CD14-positive monocyte (primary cell): ENCODE measurements around the gene MAPK8IP2. TPM values are rescaled to one million over a fixed set of nuclear protein-coding genes. Genes with fewer than 3 reads are reported as not detected.

Experiments used
- DNase-seq, 3 donors: peaks; one replicate each; pipeline ENCODE4 v3.0.0-alpha.2; 2011 to 2022
- H2AFZ ChIP-seq: 2 replicates; pipeline ENCODE4 v1.6.0; 2012; ENCODE audit warnings: mild to moderate bottlenecking, low read depth, low read length, inconsistent platforms; ENCODE audit not compliant: insufficient read depth, poor library complexity, severe bottlenecking
- H3K27ac ChIP-seq, 2 donors: 1 replicate in 1 of 2; 2 replicates in 1 of 2; pipeline ENCODE4 v1.5.1; 2012 to 2013; ENCODE audit warnings: low read length in 2 of 2, control low read depth in 1 of 2, inconsistent platforms in 1 of 2, low read depth in 1 of 2, mild to moderate bottlenecking in 1 of 2
- H3K27me3 ChIP-seq, 2 donors: one replicate each; pipeline versions ENCODE4 v1.6.0 to v1.6.1; 2011 to 2013; ENCODE audit warnings: low read length in 2 of 2; ENCODE audit not compliant: control insufficient read depth in 2 of 2, insufficient read depth in 2 of 2
- H3K36me3 ChIP-seq, 2 donors: replicated peaks in 1 of 2; 1 replicate in 1 of 2; 2 replicates in 1 of 2; pipeline versions ENCODE4 v1.5.1 to v1.6.1; 2012 to 2013; ENCODE audit warnings: low read length in 2 of 2, control low read depth in 1 of 2, inconsistent platforms in 1 of 2, mild to moderate bottlenecking in 1 of 2; ENCODE audit not compliant: insufficient read depth in 2 of 2, control insufficient read depth in 1 of 2
- H3K4me1 ChIP-seq, 2 donors: 1 replicate in 1 of 2; 2 replicates in 1 of 2; pipeline versions ENCODE4 v1.5.1 to v1.6.1; 2012 to 2013; ENCODE audit warnings: low read length in 2 of 2, control low read depth in 1 of 2, inconsistent platforms in 1 of 2, mild to moderate bottlenecking in 1 of 2, moderate library complexity in 1 of 2; ENCODE audit not compliant: insufficient read depth in 2 of 2, control insufficient read depth in 1 of 2
- H3K4me2 ChIP-seq: replicated peaks from 2 replicates; pipeline ENCODE3; 2012; ENCODE audit warnings: low read length, moderate library complexity, mild to moderate bottlenecking; ENCODE audit not compliant: poor library complexity, severe bottlenecking; ENCODE audit errors: extremely low read depth
- H3K4me3 ChIP-seq, 3 experiments: fragments of 200-600 bp in 1 of 3; sonication (generic) in 1 of 3; replicated peaks in 1 of 3; 1 replicate in 2 of 3; 2 replicates in 1 of 3; pipeline ENCODE4 v1.5.1; 2011 to 2013; ENCODE audit warnings: low read length in 3 of 3, mild to moderate bottlenecking in 3 of 3, control low read depth in 2 of 3, low read depth in 2 of 3, inconsistent platforms in 1 of 3, moderate library complexity in 1 of 3
- H3K79me2 ChIP-seq: 2 replicates; pipeline ENCODE4 v1.6.0; 2012; ENCODE audit warnings: mild to moderate bottlenecking, control low read depth, inconsistent platforms, low read length, moderate library complexity; ENCODE audit not compliant: insufficient read depth
- H3K9ac ChIP-seq: 2 replicates; pipeline ENCODE4 v1.6.0; 2017; ENCODE audit warnings: low read length, mild to moderate bottlenecking; ENCODE audit not compliant: insufficient read depth, poor library complexity, severe bottlenecking
- H3K9me3 ChIP-seq, 2 donors: replicated peaks in 1 of 2; 1 replicate in 1 of 2; 2 replicates in 1 of 2; pipeline versions ENCODE4 v1.5.1 to v1.6.1; 2012 to 2013; ENCODE audit warnings: low read length in 2 of 2, control low read depth in 1 of 2; ENCODE audit not compliant: control insufficient read depth in 1 of 2, insufficient read depth in 1 of 2
- H4K20me1 ChIP-seq: 2 replicates; pipeline ENCODE4 v1.6.0; 2012; ENCODE audit warnings: mild to moderate bottlenecking, low read length, control low read depth, moderate library complexity; ENCODE audit not compliant: insufficient read depth
- H3K27ac Mint-ChIP-seq, 7 donors: one replicate each; pipeline ENCODE4 v1.8.0; 2020; ENCODE audit warnings: mild to moderate bottlenecking in 7 of 7, mixed read lengths in 7 of 7, moderate library complexity in 6 of 7, inconsistent platforms in 2 of 7
- H3K27me3 Mint-ChIP-seq, 3 donors: one replicate each; pipeline ENCODE4 v1.8.0; 2021 to 2022; ENCODE audit warnings: low read depth in 3 of 3, mild to moderate bottlenecking in 3 of 3, mixed read lengths in 3 of 3, moderate library complexity in 3 of 3, inconsistent platforms in 1 of 3
- H3K36me3 Mint-ChIP-seq, 2 donors: one replicate each; pipeline ENCODE4 v1.8.0; 2020; ENCODE audit warnings: mixed read lengths in 2 of 2, inconsistent platforms in 1 of 2, mild to moderate bottlenecking in 1 of 2
- H3K4me1 Mint-ChIP-seq: one replicate; pipeline ENCODE4 v1.8.0; 2020; ENCODE audit warnings: mild to moderate bottlenecking, mixed read lengths
- H3K4me3 Mint-ChIP-seq, 2 donors: one replicate each; pipeline ENCODE4 v1.8.0; 2020; ENCODE audit warnings: mild to moderate bottlenecking in 2 of 2, mixed read lengths in 2 of 2, moderate library complexity in 1 of 2
- H3K9me3 Mint-ChIP-seq, 7 donors: one replicate each; pipeline ENCODE4 v1.8.0; 2020 to 2022; ENCODE audit warnings: mixed read lengths in 7 of 7, mild to moderate bottlenecking in 6 of 7, moderate library complexity in 6 of 7, inconsistent platforms in 2 of 7
- WGBS: methylation state at CpG from one replicate; pipeline ENCODE4 v1.1.5; 2013; ENCODE audit warnings: missing lambda C conversion rate; ENCODE audit not compliant: insufficient coverage; 5-methylcytosine and 5-hydroxymethylcytosine counted together
- intact Hi-C, 2 donors: fragments of 100-400 bp; cut with micrococcal nuclease; formaldehyde crosslinking; loops; one replicate each; pipeline versions ENCODE4 v1.15.0 to v1.15.1; 2023
- polyA plus RNA-seq, 3 donors: library from polyadenylated mRNA; depleted of rRNA in 1 of 3; unstranded in 2 of 3; stranded (reverse) in 1 of 3; fragments of 300-500 nt in 2 of 3; fragments of >200 nt in 1 of 3; fragmentation: Illumina TruSeq in 2 of 3; gene quantifications; 1 replicate in 2 of 3; 2 replicates in 1 of 3; pipeline ENCODE4 v1.2.3, GENCODE V29; 2012 to 2021
- TF ChIP-seq, protein P1 (sequence below): fragments of 200-600 bp; IDR thresholded peaks from one replicate; pipeline ENCODE4 v1.8.0; 2022; ENCODE audit warnings: antibody characterized with exemption, mild to moderate bottlenecking

Gene MAPK8IP2
- polyA plus RNA-seq, 3 donors, result 0.17 TPM; not detected in 2

- no peaks in the 10 kb centered on the region for H3K79me2 ChIP-seq
- Mint-ChIP-seq H3K9me3 (no peaks in the 10 kb centered on the region), H3K27ac (no peak overlapping the region), H3K36me3 (peaks cover 46 to 75% of the 10 kb centered on the region in 2 donors), H3K4me1 (peaks cover 18% of the 10 kb centered on the region), H3K4me3 (no peak overlapping the region), H3K27me3 (peaks cover 0 to 11% (median 8%) of the 10 kb centered on the region in 3 donors)
- intact Hi-C loops, result no loop called here
- 92% methylated on average over 9 of the region's 11 CpGs for WGBS
- H4K20me1 ChIP-seq, result peaks cover 11% of the 10 kb centered on the region
- H3K9ac ChIP-seq, result no peak overlapping the region
- TF ChIP-seq, protein P1, sequence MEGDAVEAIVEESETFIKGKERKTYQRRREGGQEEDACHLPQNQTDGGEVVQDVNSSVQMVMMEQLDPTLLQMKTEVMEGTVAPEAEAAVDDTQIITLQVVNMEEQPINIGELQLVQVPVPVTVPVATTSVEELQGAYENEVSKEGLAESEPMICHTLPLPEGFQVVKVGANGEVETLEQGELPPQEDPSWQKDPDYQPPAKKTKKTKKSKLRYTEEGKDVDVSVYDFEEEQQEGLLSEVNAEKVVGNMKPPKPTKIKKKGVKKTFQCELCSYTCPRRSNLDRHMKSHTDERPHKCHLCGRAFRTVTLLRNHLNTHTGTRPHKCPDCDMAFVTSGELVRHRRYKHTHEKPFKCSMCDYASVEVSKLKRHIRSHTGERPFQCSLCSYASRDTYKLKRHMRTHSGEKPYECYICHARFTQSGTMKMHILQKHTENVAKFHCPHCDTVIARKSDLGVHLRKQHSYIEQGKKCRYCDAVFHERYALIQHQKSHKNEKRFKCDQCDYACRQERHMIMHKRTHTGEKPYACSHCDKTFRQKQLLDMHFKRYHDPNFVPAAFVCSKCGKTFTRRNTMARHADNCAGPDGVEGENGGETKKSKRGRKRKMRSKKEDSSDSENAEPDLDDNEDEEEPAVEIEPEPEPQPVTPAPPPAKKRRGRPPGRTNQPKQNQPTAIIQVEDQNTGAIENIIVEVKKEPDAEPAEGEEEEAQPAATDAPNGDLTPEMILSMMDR, result no peak
- no peaks in the 10 kb centered on the region for H3K9me3 ChIP-seq
- no peak overlapping the region for H2AFZ ChIP-seq
- H3K4me2 ChIP-seq, result no peak overlapping the region
- DNase-seq, result peak in 1 of 3 donors; percentile 2
- H3K27ac ChIP-seq, result no peak overlapping the region
- peaks cover 11 to 20% of the 10 kb centered on the region in 2 donors for H3K4me1 ChIP-seq
- H3K4me3 ChIP-seq, result no peak overlapping the region
- H3K36me3 ChIP-seq, result peaks cover 21 to 67% of the 10 kb centered on the region in 2 donors
- H3K27me3 ChIP-seq, result no peaks in the 10 kb centered on the region
Measured at GRCh38 chr22:50574383-50574755, 26.2 kb upstream of the MAPK8IP2 start.

- no peak for DNase-seq
- Histone ChIP-seq H3K4me1 (peaks cover 11 to 20% of the 10 kb centered on the region in 2 donors), H3K4me3 (no peak overlapping the region), H2AFZ (no peak overlapping the region), H3K9ac (no peak overlapping the region), H3K79me2 (no peaks in the 10 kb centered on the region), H4K20me1 (peaks cover 21% of the 10 kb centered on the region), H3K27me3 (no peaks in the 10 kb centered on the region), H3K36me3 (peaks cover 12 to 67% of the 10 kb centered on the region in 2 donors), H3K9me3 (no peaks in the 10 kb centered on the region), H3K4me2 (no peak overlapping the region), H3K27ac (no peak overlapping the region)
- H3K4me3 Mint-ChIP-seq, result no peak overlapping the region
- TF ChIP-seq, protein P1, result no peak
- H3K9me3 Mint-ChIP-seq, result no peaks in the 10 kb centered on the region
- intact Hi-C loops, result loop anchor here in 1 of 2 donors (5.0 kb wide), 1 partner anchor 63 kb away; no protein-coding TSS in a partner anchor
- H3K4me1 Mint-ChIP-seq, result peaks cover 23% of the 10 kb centered on the region
- peak overlapping the region in 2 of 7 donors; percentile 28 to 73 for H3K27ac Mint-ChIP-seq
- WGBS, result 98% methylated on average over 6 of the region's 8 CpGs
- H3K27me3 Mint-ChIP-seq, result peaks cover 0 to 11% (median 8%) of the 10 kb centered on the region in 3 donors
- H3K36me3 Mint-ChIP-seq, result peaks cover 48 to 74% of the 10 kb centered on the region in 2 donors
Measured at GRCh38 chr22:50575426-50575941, 25.1 kb upstream of the MAPK8IP2 start.
